ENCODE results near the gene FSTL4. TPM values are rescaled to one million over a fixed set of nuclear protein-coding genes. Genes with fewer than 3 reads are reported as not detected.

FSTL4 gene
- total and polyA plus RNA-seq, 2 experiments from 2014 or later, result 0.47 to 0.74 TPM

- no peak for DNase-seq (ENCODE audit: low spot score)
- Histone ChIP-seq H3K4me3 (no peak overlapping the region), H3K4me1 (ENCODE audit: insufficient read depth) (peaks cover 11% of the 10 kb centered on the region), H2AFZ (no peak overlapping the region), H3K36me3 (replicated peaks; ENCODE audit: insufficient read depth, low read depth) (no peaks in the 10 kb centered on the region), H3K27me3 (no peaks in the 10 kb centered on the region), H3K4me2 (no peak overlapping the region), H3K79me2 (no peaks in the 10 kb centered on the region), H3K9me2 (replicated peaks; ENCODE audit: insufficient read depth) (no peaks in the 10 kb centered on the region), H3K27ac (no peak overlapping the region), H3K9me3 (ENCODE audit: low read depth) (no peaks in the 10 kb centered on the region), H4K20me1 (ENCODE audit: insufficient read depth, poor library complexity, severe bottlenecking) (no peaks in the 10 kb centered on the region)
- TF ChIP-seq EZH2phosphoT487 (IDR thresholded peaks at IDR 0.05; ENCODE audit: low read depth, severe bottlenecking, unreplicated experiment), result no peak
- 85% methylated on average over 12 of the region's 12 CpGs for WGBS (ENCODE audit: low lambda C conversion rate, missing lambda C conversion rate)
Measured at GRCh38 chr5:133246053-133246370, 366.3 kb downstream of the FSTL4 start.

- peak; percentile 44 for DNase-seq (ENCODE audit: low spot score)
- TF ChIP-seq, protein P1, sequence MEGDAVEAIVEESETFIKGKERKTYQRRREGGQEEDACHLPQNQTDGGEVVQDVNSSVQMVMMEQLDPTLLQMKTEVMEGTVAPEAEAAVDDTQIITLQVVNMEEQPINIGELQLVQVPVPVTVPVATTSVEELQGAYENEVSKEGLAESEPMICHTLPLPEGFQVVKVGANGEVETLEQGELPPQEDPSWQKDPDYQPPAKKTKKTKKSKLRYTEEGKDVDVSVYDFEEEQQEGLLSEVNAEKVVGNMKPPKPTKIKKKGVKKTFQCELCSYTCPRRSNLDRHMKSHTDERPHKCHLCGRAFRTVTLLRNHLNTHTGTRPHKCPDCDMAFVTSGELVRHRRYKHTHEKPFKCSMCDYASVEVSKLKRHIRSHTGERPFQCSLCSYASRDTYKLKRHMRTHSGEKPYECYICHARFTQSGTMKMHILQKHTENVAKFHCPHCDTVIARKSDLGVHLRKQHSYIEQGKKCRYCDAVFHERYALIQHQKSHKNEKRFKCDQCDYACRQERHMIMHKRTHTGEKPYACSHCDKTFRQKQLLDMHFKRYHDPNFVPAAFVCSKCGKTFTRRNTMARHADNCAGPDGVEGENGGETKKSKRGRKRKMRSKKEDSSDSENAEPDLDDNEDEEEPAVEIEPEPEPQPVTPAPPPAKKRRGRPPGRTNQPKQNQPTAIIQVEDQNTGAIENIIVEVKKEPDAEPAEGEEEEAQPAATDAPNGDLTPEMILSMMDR (IDR thresholded peaks at IDR 0.05; ENCODE audit: poor library complexity), result no peak
- no peak for TF ChIP-seq EZH2phosphoT487 (IDR thresholded peaks at IDR 0.05; ENCODE audit: low read depth, severe bottlenecking, unreplicated experiment)
- TF ChIP-seq EZH2 (IDR thresholded peaks at IDR 0.05; ENCODE audit: borderline replicate concordance), result no peak
- Histone ChIP-seq H4K20me1 (ENCODE audit: insufficient read depth, poor library complexity, severe bottlenecking) (no peaks in the 10 kb centered on the region), H2AFZ (no peak overlapping the region), H3K4me3 (no peak overlapping the region), H3K27me3 (no peaks in the 10 kb centered on the region), H3K9me2 (replicated peaks; ENCODE audit: insufficient read depth) (no peaks in the 10 kb centered on the region), H3K4me1 (ENCODE audit: insufficient read depth) (peaks cover 11% of the 10 kb centered on the region), H3K36me3 (replicated peaks; ENCODE audit: insufficient read depth, low read depth) (no peaks in the 10 kb centered on the region), H3K27ac (no peak overlapping the region), H3K4me2 (no peak overlapping the region), H3K79me2 (no peaks in the 10 kb centered on the region), H3K9me3 (ENCODE audit: low read depth) (no peaks in the 10 kb centered on the region)
- 73% methylated on average over 11 of the region's 11 CpGs for WGBS (ENCODE audit: low lambda C conversion rate, missing lambda C conversion rate)
Measured at GRCh38 chr5:133245191-133246052, 366.9 kb downstream of the FSTL4 start.

DNA sequence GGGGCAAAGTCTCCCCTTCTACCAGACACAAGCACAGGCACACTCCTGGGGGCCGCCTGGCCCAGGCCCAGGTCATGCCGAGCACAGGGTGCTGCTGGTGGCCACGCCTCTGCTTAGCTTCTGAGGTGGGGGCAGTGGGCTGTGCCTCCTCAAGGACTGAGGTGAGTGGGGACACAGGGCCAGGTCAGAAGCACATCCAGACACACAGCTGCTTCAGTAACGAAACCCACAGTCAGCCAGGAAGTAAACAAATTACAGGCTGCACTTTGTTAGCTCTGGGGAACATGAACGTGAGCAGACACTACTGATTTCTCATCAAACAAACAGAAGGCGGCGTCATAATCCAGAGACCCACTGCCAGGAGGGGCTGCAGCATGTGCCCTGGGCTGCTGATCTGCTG, 368.1 kb downstream of the FSTL4 start:
- Histone ChIP-seq H3K27me3 (no peaks in the 10 kb centered on the region), H3K4me2 (peak overlapping the region; percentile 42), H3K9me3 (ENCODE audit: low read depth) (no peaks in the 10 kb centered on the region), H3K9me2 (replicated peaks; ENCODE audit: insufficient read depth) (no peaks in the 10 kb centered on the region), H3K79me2 (no peaks in the 10 kb centered on the region), H4K20me1 (ENCODE audit: insufficient read depth, poor library complexity, severe bottlenecking) (no peaks in the 10 kb centered on the region), H2AFZ (no peak overlapping the region), H3K4me1 (ENCODE audit: insufficient read depth) (peaks cover 11% of the 10 kb centered on the region), H3K27ac (peak overlapping the region; percentile 66), H3K4me3 (no peak overlapping the region), H3K36me3 (replicated peaks; ENCODE audit: insufficient read depth, low read depth) (no peaks in the 10 kb centered on the region)
- TF ChIP-seq, protein P1 (IDR thresholded peaks at IDR 0.05; ENCODE audit: poor library complexity), result no peak
- TF ChIP-seq EZH2phosphoT487 (IDR thresholded peaks at IDR 0.05; ENCODE audit: low read depth, severe bottlenecking, unreplicated experiment) (no peak), EZH2 (IDR thresholded peaks at IDR 0.05; ENCODE audit: borderline replicate concordance) (no peak)
- WGBS (ENCODE audit: low lambda C conversion rate, missing lambda C conversion rate), result 56% methylated on average over 7 of the region's 7 CpGs
- peak; percentile 37 for DNase-seq (ENCODE audit: low spot score)

DNA sequence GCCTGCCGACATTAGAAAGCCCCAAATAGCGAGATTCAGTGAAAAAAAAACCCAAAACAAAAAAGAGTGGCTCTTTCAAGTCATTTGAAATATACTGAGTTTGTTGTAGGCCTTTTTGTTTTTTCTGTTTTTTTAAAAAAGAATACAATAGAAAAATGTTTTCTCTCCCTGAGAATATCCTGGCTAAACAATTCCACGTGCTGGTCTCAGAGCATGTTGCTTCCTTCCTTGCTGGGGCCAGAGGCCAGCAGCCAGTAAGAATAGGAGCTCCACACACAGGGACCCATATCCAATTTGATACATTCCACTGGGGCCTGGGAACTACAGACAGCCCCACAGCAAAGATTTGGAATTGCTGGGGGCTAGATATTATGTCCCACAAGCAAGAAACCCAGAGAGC, 369.1 kb downstream of the FSTL4 start:
- Histone ChIP-seq H4K20me1 (ENCODE audit: insufficient read depth, poor library complexity, severe bottlenecking) (no peaks in the 10 kb centered on the region), H3K4me2 (no peak overlapping the region), H3K4me1 (ENCODE audit: insufficient read depth) (peaks cover 11% of the 10 kb centered on the region), H3K4me3 (no peak overlapping the region), H3K79me2 (no peaks in the 10 kb centered on the region), H3K27ac (no peak overlapping the region), H3K36me3 (replicated peaks; ENCODE audit: insufficient read depth, low read depth) (no peaks in the 10 kb centered on the region), H3K9me3 (ENCODE audit: low read depth) (no peaks in the 10 kb centered on the region), H3K27me3 (no peaks in the 10 kb centered on the region), H3K9me2 (replicated peaks; ENCODE audit: insufficient read depth) (no peaks in the 10 kb centered on the region), H2AFZ (no peak overlapping the region)
- TF ChIP-seq, protein P1 (IDR thresholded peaks at IDR 0.05; ENCODE audit: poor library complexity), result no peak
- TF ChIP-seq EZH2 (IDR thresholded peaks at IDR 0.05; ENCODE audit: borderline replicate concordance), result no peak
- TF ChIP-seq EZH2phosphoT487 (IDR thresholded peaks at IDR 0.05; ENCODE audit: low read depth, severe bottlenecking, unreplicated experiment), result no peak
- 95% methylated on average over 3 of the region's 3 CpGs for WGBS (ENCODE audit: low lambda C conversion rate, missing lambda C conversion rate)
- DNase-seq (ENCODE audit: low spot score), result no peak
